ENCODE results near the gene PANK4.

Gene PANK4

DNA sequence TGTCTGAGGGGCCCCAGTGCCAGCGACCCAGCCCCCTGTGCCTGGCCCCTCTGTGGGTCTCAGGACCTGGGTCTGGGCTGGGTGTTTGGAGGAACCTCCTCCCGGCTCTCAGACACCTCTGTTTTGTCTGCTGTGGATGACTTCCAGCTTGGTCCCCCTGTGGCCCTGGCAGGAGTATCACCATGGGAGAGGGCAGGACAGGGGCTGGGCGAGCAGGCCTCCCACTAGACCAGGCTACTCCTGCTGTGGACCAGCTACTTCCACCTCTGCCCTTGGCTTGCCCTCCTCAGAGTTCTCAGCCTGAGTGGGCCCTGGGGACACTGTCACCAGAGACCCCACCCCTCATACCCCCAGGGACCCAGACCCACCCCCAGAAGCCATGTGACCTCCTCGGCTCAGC is 28.5 kb downstream of the PANK4 start:
- no peak for DNase-seq (ENCODE audit: low read depth in 3 of 3)

GRCh38 chr1:2496746-2497145 is 29.6 kb downstream of the PANK4 start:
- DNase-seq (ENCODE audit: low read depth in 3 of 3), result no peak

- no peak for DNase-seq (ENCODE audit: low read depth in 3 of 3)
Measured at GRCh38 chr1:2496087-2496622, 30.2 kb downstream of the PANK4 start.

DNA sequence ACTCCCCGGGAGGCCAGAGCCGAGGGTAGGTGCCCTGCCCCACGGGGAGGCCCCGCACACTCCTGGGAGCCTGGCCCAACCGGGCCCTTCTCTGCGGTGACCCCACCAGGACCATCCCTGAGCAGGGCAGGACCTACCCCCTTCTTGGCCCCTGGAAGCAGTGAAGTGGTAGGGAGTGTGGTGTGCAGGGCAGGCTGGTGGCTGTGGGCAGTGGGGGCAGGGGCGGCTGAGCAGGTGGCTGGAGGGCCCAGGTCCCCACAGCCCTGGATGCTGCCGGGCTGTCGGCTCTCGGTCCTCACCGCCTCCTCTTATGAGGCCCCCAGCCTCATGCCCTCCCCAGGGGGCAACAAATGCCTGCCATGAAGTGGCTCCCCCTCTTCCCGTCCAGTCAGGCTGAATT is 30.9 kb downstream of the PANK4 start:
- no peak for DNase-seq (ENCODE audit: low read depth in 3 of 3)

- DNase-seq (ENCODE audit: low read depth in 3 of 3), result no peak
Measured at GRCh38 chr1:2495026-2495425, 31.4 kb downstream of the PANK4 start.

- DNase-seq (ENCODE audit: low read depth in 3 of 3), result no peak
Measured at GRCh38 chr1:2494323-2494693, 32.1 kb downstream of the PANK4 start.

DNA sequence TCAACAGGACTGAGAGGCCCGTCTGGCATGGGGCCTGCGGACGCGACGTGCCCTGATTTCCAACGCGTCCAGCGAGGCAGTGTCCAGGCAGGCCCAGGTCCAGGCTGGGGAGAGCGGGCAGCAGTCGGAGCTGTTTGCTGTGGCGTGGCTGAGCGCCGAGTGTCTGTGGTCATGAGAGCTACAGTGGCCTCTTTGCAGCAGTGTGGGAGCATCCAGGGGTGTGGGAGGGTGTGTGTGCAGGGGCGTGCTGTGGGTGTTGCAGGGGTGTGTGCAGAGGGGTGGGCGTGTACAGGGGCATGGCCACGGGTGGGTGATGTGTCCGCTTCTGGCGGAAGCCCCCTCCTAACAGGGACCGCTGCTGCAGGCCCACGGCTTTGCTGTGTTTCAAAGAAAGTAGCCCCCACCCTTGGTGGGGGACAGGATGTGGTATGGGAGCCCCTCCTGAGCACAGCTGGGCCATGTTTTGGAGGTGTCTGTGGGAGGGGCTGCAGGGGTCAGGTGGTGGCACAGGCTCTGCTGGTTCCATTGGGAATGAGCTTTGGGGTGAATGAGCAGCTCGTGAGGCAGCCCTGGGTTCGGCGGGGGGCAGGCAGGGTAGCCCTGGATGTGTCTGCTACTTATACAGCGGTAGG is 32.6 kb downstream of the PANK4 start:
- no peak for DNase-seq (ENCODE audit: low read depth in 3 of 3)

GRCh38 chr1:2493218-2493617 is 33.2 kb downstream of the PANK4 start:
- DNase-seq (ENCODE audit: low read depth in 3 of 3), result no peak

DNA sequence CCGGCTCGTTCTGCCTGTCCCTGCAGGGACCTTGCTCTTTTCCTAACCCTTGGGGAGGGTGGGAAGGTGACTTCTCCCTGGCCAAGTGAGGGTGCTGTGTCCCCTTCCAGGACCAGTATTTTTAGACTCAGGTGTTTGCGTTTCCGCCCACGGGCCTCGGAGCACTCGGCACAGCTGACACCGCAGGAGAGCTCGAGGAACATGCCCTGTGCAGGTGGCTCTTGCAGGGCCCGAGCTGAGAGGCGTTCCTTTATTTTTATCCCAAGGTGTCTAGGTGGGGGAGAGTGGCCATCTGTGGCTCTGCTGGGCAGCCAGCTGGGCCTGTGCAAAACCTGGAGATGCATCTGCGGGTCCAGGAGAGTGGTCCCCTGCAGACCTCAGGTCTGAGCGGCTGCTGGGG is 34.3 kb downstream of the PANK4 start:
- no peak for DNase-seq (ENCODE audit: low read depth in 3 of 3)

DNA sequence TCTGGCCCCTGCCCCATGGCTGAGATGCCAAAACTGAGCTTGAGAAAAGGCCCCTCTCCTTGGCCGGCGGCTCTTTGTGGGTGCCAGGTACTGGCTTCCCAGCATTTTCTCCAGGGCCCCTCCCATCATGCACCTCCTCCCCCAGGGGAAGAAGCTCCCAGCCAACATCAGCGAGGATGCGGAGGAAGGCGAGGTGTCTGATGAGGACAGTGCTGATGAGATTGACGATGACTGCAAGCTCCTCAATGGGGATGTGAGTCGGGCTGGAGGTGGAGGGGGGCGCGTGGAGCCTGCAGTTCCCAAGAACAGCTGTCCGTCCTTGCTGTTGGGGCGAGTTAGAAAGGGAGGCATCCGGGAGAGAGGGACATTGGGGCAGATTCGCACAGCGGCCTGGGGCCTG is 36.8 kb downstream of the PANK4 start:
- DNase-seq (ENCODE audit: low read depth in 3 of 3), result no peak

- DNase-seq (ENCODE audit: low read depth in 3 of 3), result no peak
Measured at GRCh38 chr1:2488688-2489087, 37.7 kb downstream of the PANK4 start.

GRCh38 chr1:2486558-2486957 is 39.8 kb downstream of the PANK4 start:
- DNase-seq (ENCODE audit: low read depth in 3 of 3), result no peak

DNA sequence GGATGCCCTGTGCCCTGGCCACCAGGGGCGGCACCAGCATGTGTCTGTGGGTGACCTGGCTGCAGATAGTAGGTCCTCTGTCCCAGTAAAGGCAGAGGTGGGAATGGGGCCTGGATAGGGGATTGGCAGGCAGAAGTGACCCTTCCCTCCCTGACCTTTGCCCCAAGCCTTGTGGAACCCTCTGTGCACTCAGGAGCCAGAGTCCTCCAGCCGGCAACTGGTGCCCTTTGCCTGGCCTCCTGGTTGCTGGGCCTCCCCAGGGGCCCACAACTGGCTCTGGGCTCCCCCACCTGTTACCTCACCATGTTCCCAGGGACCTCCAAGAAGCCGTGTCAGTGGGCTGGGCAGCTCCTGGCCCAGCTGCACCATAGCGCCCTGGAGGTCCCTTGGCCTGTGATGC is 40.4 kb downstream of the PANK4 start:
- DNase-seq (ENCODE audit: low read depth in 3 of 3), result no peak

- DNase-seq (ENCODE audit: low read depth in 3 of 3), result no peak
Measured at GRCh38 chr1:2483970-2484369, 42.4 kb downstream of the PANK4 start.

DNA sequence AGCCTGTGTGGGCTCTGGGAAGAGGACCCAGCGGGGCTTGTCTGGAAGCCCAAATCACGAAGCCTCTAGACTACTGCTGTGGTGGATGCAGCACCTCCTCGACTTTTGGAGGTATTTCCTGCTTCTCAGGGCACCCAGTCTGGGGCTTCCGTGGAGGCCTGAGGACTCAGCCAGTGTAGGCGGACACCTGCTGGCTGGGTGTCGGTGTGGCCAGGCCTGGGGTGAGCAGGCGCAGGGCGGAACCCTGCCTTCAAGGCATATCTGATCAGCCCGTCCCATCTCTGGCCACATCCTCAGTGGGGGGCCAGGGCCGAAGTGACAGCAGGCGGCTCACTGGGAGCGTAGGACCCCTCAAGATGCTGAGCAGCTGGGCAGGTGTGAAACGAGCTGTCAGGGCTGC is 43.4 kb downstream of the PANK4 start:
- DNase-seq (ENCODE audit: low read depth in 3 of 3), result no peak

DNA sequence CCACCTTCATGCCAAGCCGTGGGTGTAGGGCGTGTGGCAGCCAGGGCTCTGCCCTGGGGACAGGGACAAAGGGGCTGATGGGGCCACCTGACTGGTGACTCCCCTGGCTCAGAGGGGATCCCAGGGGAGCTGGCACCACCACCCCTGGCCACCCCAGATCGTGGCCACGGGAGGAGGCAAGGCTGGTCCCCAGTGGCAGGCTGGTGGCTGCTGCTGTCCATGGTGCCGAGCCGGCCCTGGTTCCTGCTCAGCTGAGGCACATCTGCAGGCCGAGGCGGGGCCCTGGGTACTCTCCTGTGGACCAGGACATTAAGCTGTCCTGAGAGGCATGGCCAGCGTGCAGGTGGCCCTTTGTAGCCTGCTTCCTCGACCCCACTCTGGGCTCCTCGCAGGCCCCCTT is 43.8 kb downstream of the PANK4 start:
- no peak for DNase-seq (ENCODE audit: low read depth in 3 of 3)

DNA sequence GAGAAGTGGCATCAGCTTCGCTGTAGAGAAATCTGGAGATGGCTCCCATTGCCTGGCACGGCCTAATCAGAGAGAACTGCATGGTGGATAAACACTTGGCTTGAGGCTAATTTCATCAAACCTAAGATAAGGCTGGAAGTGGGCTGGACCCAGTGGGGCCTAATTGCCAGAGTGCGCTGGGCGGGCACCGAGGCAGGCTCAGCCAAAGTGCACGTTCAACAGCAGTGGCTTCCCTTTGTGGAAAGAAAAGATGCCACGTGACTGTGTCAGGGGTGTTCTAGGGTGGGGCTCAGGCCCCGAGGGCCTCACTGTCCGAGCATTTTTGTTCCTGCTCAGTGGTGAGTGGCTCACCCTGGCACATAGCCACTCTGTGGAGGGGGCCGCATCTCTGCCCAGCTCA is 44.5 kb downstream of the PANK4 start:
- no peak for DNase-seq (ENCODE audit: low read depth in 3 of 3)

- no peak for DNase-seq (ENCODE audit: low read depth in 3 of 3)
Measured at GRCh38 chr1:2480986-2481364, 45.4 kb downstream of the PANK4 start.

GRCh38 chr1:2480236-2480985 is 46.0 kb downstream of the PANK4 start:
- no peak for DNase-seq (ENCODE audit: low read depth in 3 of 3)

- DNase-seq (ENCODE audit: low read depth in 3 of 3), result no peak
Measured at GRCh38 chr1:2479618-2480017, 46.8 kb downstream of the PANK4 start.

DNA sequence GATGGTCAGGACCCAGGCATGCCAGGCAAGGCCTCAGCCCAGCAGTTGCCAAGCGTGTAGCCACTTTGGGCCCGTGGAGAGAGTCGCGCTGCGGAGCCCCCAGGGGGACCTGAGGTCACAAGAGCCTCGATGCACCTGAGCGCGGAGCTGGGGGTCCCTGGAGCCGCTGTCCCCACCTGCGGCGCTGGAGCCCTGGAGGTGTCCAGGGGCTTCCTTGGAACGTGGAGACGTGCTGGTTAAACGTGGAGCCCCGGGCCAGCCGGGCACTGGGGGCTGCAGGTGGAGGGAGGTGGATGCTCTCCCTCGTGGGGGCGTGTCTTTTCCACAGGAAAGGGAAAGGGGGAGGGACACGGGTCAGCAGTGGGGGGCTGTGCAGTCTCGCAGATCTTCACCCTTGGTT is 47.2 kb downstream of the PANK4 start:
- DNase-seq (ENCODE audit: low read depth in 3 of 3), result no peak

- DNase-seq (ENCODE audit: low read depth in 3 of 3), result no peak
Measured at GRCh38 chr1:2477791-2478499, 48.5 kb downstream of the PANK4 start.

- DNase-seq (ENCODE audit: low read depth in 3 of 3), result no peak
Measured at GRCh38 chr1:2477309-2477708, 49.1 kb downstream of the PANK4 start.

All from stimulated activated CD4-positive, alpha-beta T cell treated with anti-CD3 and anti-CD28 coated beads, TNF-alpha, amount 100 ng/mL, for 4 hours (primary cell).